Smooth muscle cell (in vitro differentiated cells): Measurements from ENCODE around the gene CNOT6. TPM values are rescaled to one million over a fixed set of nuclear protein-coding genes. Genes with fewer than 3 reads are reported as not detected.

Experiments used
- DNase-seq: peaks from one replicate; lab custom pipeline; 2025; ENCODE audit not compliant: unreplicated experiment; lab: John Stamatoyannopoulos, UW
- H2AFZ ChIP-seq: fragments of 200-600 bp; sonication (generic); 2 replicates; pipeline ENCODE4 v1.6.0; 2016; ENCODE audit warnings: antibody characterized with exemption, low read depth, mild to moderate bottlenecking
- H3F3A ChIP-seq: fragments of 200-600 bp; sonication (generic); 2 replicates; pipeline ENCODE4 v1.6.0; 2017; ENCODE audit warnings: antibody characterized with exemption, low read depth
- H3K27ac ChIP-seq: fragments of 200-600 bp; sonication (generic); 2 replicates; pipeline ENCODE4 v1.5.1; 2016; ENCODE audit warnings: low read depth, mild to moderate bottlenecking
- H3K27me3 ChIP-seq: fragments of 200-600 bp; sonication (generic); 2 replicates; pipeline ENCODE4 v1.6.1; 2016; ENCODE audit warnings: low read depth, mild to moderate bottlenecking
- H3K36me3 ChIP-seq: fragments of 200-600 bp; sonication (generic); 2 replicates; pipeline ENCODE4 v1.5.1; 2016; ENCODE audit warnings: low read depth
- H3K4me1 ChIP-seq: fragments of 200-600 bp; sonication (generic); 2 replicates; pipeline ENCODE4 v1.5.1; 2016; ENCODE audit warnings: low read depth
- H3K4me2 ChIP-seq: fragments of 200-600 bp; sonication (generic); 2 replicates; pipeline ENCODE4 v1.6.0; 2016; ENCODE audit warnings: mild to moderate bottlenecking
- H3K4me3 ChIP-seq: fragments of 200-600 bp; sonication (generic); 2 replicates; pipeline ENCODE4 v1.5.1; 2016; ENCODE audit warnings: mild to moderate bottlenecking
- H3K79me2 ChIP-seq: fragments of 200-600 bp; sonication (generic); 2 replicates; pipeline ENCODE4 v1.6.0; 2016; ENCODE audit warnings: low read depth, mild to moderate bottlenecking
- H3K9ac ChIP-seq: fragments of 200-600 bp; sonication (generic); 2 replicates; pipeline ENCODE4 v1.6.0; 2016; ENCODE audit warnings: low read depth
- H3K9me3 ChIP-seq: fragments of 200-600 bp; sonication (generic); replicated peaks from 2 replicates; pipeline ENCODE4 v1.5.1; 2016; ENCODE audit warnings: low read depth
- H4K20me1 ChIP-seq: fragments of 200-600 bp; sonication (generic); 2 replicates; pipeline ENCODE4 v1.6.0; 2016; ENCODE audit warnings: low read depth
- CTCF ChIP-seq: fragments of 200-600 bp; sonication (generic); IDR thresholded peaks from 2 replicates; pipeline ENCODE4 v1.5.1; 2017; ENCODE audit warnings: borderline replicate concordance, mild to moderate bottlenecking, antibody characterized with exemption; ENCODE audit not compliant: insufficient read depth, poor library complexity, severe bottlenecking
- WGBS: methylation state at CpG from one replicate; pipeline ENCODE4 v1.1.7; 2016; ENCODE audit warnings: low lambda C conversion rate; 5-methylcytosine and 5-hydroxymethylcytosine counted together
- polyA plus RNA-seq: library from polyadenylated mRNA; unstranded; fragments of >200 nt; fragmentation: Nextera tagmentation; extraction: Ambion mirVana; gene quantifications from 2 replicates; pipeline ENCODE4 v1.2.1, GENCODE V29; 2016
- total RNA-seq: library from RNA; depleted of rRNA; stranded (reverse); fragments of >200 nt; gene quantifications from 2 replicates; pipeline ENCODE4 v1.2.3, GENCODE V29; 2014

The CNOT6 gene
- total and polyA plus RNA-seq, 2 experiments from 2014 or later = 6.2 to 19.7 TPM

GRCh38 chr5:180586870-180587269 lies 92.7 kb downstream of the CNOT6 start:
- no peaks in the 10 kb centered on the region for H3K79me2 ChIP-seq
- H3K9me3 ChIP-seq = no peaks in the 10 kb centered on the region
- H3K4me1 ChIP-seq = peaks cover 13% of the 10 kb centered on the region
- H3K4me3 ChIP-seq = no peak overlapping the region
- WGBS = 88% methylated on average over 10 of the region's 10 CpGs
- H3K4me2 ChIP-seq = no peak overlapping the region
- no peaks in the 10 kb centered on the region for H4K20me1 ChIP-seq
- H3F3A ChIP-seq = no peaks in the 10 kb centered on the region
- H3K27ac ChIP-seq = no peak overlapping the region
- no peaks in the 10 kb centered on the region for H3K36me3 ChIP-seq
- no peak for TF ChIP-seq CTCF
- H3K27me3 ChIP-seq = peaks cover 57% of the 10 kb centered on the region
- DNase-seq = no peak
- no peak overlapping the region for H2AFZ ChIP-seq
- no peak overlapping the region for H3K9ac ChIP-seq

- Histone ChIP-seq H4K20me1 (no peaks in the 10 kb centered on the region), H3K9ac (no peak overlapping the region), H3K4me3 (peak overlapping the region; percentile 34), H3K4me1 (peaks cover 13% of the 10 kb centered on the region), H3K79me2 (no peaks in the 10 kb centered on the region), H3K36me3 (no peaks in the 10 kb centered on the region), H3K27ac (no peak overlapping the region), H3F3A (no peaks in the 10 kb centered on the region), H3K9me3 (no peaks in the 10 kb centered on the region), H2AFZ (no peak overlapping the region), H3K27me3 (peaks cover 75% of the 10 kb centered on the region), H3K4me2 (peak overlapping the region; percentile 82)
- 26% methylated on average over 36 of the region's 44 CpGs for WGBS
- DNase-seq = no peak
- no peak for TF ChIP-seq CTCF
These were observed 95.8 kb downstream of the CNOT6 start for GRCh38 chr5:180589771-180590542.

- no peaks in the 10 kb centered on the region for H4K20me1 ChIP-seq
- DNase-seq = no peak
- peak overlapping the region; percentile 82 for H3K4me2 ChIP-seq
- TF ChIP-seq CTCF = no peak
- WGBS = 7% methylated on average over 54 of the region's 63 CpGs
- no peak overlapping the region for H2AFZ ChIP-seq
- no peak overlapping the region for H3K9ac ChIP-seq
- no peaks in the 10 kb centered on the region for H3K9me3 ChIP-seq
- H3F3A ChIP-seq = no peaks in the 10 kb centered on the region
- no peak overlapping the region for H3K27ac ChIP-seq
- H3K4me1 ChIP-seq = peaks cover 13% of the 10 kb centered on the region
- no peaks in the 10 kb centered on the region for H3K79me2 ChIP-seq
- peaks cover 75% of the 10 kb centered on the region for H3K27me3 ChIP-seq
- peak overlapping the region; percentile 34 for H3K4me3 ChIP-seq
- H3K36me3 ChIP-seq = no peaks in the 10 kb centered on the region
These were observed 96.5 kb downstream of the CNOT6 start for GRCh38 chr5:180590543-180591310.
